Measurements from ENCODE around the gene PGM2L1.
"Not testable (repeated sequence)": the region's sequence is repeated elsewhere in the genome, so short reads cannot be mapped to it uniquely, and the experiment has no call there.

The PGM2L1 gene

GRCh38 chr11:74398244-74399159 is at the start of gene PGM2L1:
TSS of gene PGM2L1 (minus strand) at chr11:74398433. CDS start at chr11:74398161, 272 bp downstream.
- DNase-seq = peak; percentile 99

- DNase-seq = no peak
These were observed 49.5 kb upstream of the PGM2L1 start for GRCh38 chr11:74447720-74448119.

GRCh38 chr11:74446532-74446938 is 48.3 kb upstream of the PGM2L1 start:
- DNase-seq = no peak

GRCh38 chr11:74444173-74444826 is 46.1 kb upstream of the PGM2L1 start:
- peak; percentile 47 for DNase-seq

- DNase-seq = peak; percentile 96
These were observed 45.0 kb upstream of the PGM2L1 start for GRCh38 chr11:74443071-74443864.

- no peak for DNase-seq
These were observed 44.4 kb upstream of the PGM2L1 start for GRCh38 chr11:74442636-74443035.

- DNase-seq = no peak
These were observed 40.4 kb upstream of the PGM2L1 start for GRCh38 chr11:74438681-74439080.

- DNase-seq = no peak
These were observed 39.3 kb upstream of the PGM2L1 start for GRCh38 chr11:74437441-74438042.

- no peak for DNase-seq
These were observed 36.3 kb upstream of the PGM2L1 start for GRCh38 chr11:74434528-74434927.

GRCh38 chr11:74429205-74429604 is 31.0 kb upstream of the PGM2L1 start:
- no peak for DNase-seq

GRCh38 chr11:74427384-74427886 is 29.2 kb upstream of the PGM2L1 start:
- no peak for DNase-seq

GRCh38 chr11:74425100-74425499 is 26.9 kb upstream of the PGM2L1 start:
- no peak for DNase-seq

GRCh38 chr11:74418509-74418895 is 20.3 kb upstream of the PGM2L1 start:
- no peak for DNase-seq

GRCh38 chr11:74417860-74418508 is 19.8 kb upstream of the PGM2L1 start:
- no peak for DNase-seq

- DNase-seq = no peak
These were observed 19.2 kb upstream of the PGM2L1 start for GRCh38 chr11:74417379-74417804.

GRCh38 chr11:74416974-74417373 is 18.7 kb upstream of the PGM2L1 start:
- DNase-seq = not testable (repeated sequence)

- DNase-seq = no peak
These were observed 14.6 kb upstream of the PGM2L1 start for GRCh38 chr11:74412733-74413359.

GRCh38 chr11:74412321-74412720 is 14.1 kb upstream of the PGM2L1 start:
- DNase-seq = no peak

GRCh38 chr11:74409633-74410032 is 11.4 kb upstream of the PGM2L1 start:
- no peak for DNase-seq

- DNase-seq = no peak
These were observed 5.5 kb upstream of the PGM2L1 start for GRCh38 chr11:74403607-74404321.

GRCh38 chr11:74400606-74401005 is 2.4 kb upstream of the PGM2L1 start:
- no peak for DNase-seq
